Esophagus squamous epithelium (tissue), 4 donors: ENCODE data around the gene LCP1.

ENCODE experiments used
- CTCF ChIP-seq, 6 experiments: fragments of 450-650 bp in 4 of 6; fragments of 200-600 bp in 2 of 6; sonication (generic) in 2 of 6; IDR thresholded peaks; one replicate each; pipeline ENCODE4 v1.5.1; 2016 to 2019; ENCODE audit warnings: antibody characterized with exemption in 6 of 6, mild to moderate bottlenecking in 4 of 6, moderate library complexity in 4 of 6
- POLR2A ChIP-seq, 4 donors: fragments of 450-650 bp; IDR thresholded peaks; one replicate each; pipeline ENCODE4 v1.6.1; 2017; ENCODE audit warnings: antibody characterized with exemption in 4 of 4, mild to moderate bottlenecking in 4 of 4, moderate library complexity in 3 of 4

- TF ChIP-seq CTCF (IDR thresholded peaks at IDR 0.05) (no peak), POLR2A (IDR thresholded peaks at IDR 0.05) (no peak)
Measured at GRCh38 chr13:46206143-46206542, 24.2 kb upstream of the LCP1 start.
